ENCODE measurements around the gene SLC35F4.

The SLC35F4 gene

DNA sequence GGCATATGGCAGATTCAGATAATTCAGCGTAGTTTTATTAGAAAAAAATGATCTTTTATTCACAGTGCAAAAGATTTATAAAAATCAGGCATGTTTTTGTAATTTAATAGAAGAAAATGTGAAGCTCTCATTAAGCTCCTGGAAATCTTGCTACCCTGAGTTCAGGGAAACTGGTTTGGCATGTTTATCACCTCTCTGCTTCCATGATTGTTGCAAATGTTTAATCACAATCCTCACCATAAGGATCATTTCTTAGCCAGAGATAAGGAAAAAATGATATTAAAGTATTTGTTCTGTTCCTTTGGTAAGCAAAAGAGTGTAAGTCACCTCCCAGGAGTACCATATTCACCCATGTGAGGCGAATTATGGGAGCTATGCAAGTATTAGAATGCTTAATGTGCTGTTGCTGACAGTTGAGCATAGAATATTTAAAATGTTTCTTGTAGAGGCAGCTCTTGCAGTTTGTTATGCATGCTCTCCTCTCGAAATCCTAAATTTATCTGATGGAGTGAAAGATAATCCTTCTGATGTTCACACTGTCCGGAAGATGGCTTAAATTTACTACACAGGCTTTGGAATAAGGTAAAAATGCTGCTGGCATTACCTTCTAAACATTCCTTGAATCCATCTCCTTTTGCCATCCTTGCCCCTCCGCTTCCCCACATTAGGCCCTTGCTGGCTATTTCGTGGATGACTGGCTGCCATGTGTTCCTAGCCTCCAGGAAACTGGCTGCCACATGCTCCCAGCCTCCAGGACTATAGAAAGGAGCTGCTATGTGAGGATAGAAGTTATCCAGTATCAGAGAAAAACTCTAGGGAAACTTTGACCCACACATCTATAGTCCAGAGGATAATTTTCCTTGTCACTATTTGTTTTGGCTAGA lies 256.5 kb downstream of the SLC35F4 start:
- DNase-seq, result no peak

DNA sequence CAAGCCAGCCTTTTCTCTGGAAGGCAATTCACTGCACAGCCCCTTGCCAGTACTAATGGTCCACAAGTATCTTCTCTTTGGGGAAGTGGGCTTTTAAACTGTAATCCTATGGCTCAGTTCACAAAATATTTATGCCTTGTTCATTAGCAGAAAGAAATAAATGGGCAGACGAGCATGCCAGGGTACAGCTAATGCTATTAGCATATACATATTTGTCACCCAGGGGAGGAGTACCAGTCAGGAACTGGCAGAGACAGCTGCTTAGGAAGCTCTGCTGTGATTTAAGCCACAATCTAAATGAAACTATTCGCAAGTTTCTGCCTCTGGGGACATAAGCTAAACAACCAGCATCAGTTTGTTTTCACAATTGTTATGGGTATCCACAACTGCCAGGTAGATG lies 258.8 kb downstream of the SLC35F4 start:
- no peak for DNase-seq

DNA sequence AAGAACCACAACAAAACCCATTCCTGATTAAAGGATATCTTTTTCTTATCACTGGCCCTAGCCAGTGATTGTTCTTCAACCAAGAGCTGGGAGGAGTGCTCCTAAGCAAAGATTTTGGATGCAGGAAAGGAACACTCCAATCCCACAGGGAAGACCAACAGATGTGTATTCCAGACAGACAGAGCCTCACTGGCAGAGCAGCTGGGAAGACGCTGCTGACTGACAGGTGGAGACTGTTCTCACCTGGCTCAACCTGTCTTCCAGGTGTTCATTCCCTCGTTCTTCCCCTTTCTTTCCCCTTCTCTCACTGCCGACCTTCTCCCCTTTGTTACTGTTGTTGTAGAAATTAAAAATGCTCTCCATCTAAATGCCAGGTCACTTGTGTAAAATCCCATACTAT lies 282.5 kb downstream of the SLC35F4 start:
- DNase-seq, result no peak

DNA sequence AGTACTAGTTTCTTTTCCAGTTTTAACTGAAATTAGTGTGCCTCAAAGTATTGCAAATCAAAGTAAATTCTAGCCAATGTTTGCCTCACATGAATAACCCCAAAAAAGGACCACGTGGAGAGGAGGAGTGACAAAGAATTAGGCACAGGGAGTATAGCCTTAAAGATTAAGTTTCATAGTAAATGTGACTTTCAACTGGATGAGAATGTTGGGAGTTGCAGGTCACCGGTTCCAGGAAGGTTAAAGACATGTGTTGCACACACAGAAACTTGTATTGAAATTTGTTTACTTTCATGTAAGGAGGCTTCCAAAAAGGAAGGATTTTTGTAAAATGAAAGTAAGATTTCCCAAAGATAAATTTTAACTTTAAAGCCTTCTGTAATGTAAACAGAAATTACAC lies 283.1 kb downstream of the SLC35F4 start:
- no peak for DNase-seq

DNA sequence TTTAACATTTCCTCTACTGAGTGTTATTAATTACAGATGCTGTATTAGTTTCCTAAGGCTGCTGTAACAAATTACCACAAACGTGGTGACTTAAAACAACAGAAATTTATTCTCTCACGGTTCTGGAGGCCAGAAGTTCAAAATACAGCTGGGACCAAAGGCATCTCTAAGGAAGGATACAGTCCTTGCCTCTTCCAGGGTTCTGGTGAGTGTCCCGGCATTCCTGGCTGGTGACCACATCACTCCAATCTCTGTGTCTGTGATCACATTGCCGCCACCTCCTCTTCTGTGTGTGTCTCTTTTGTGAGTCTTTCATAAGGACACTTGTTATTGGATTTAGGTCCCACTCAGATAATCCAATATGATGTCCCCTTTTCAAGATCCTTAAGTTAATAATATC lies 287.1 kb downstream of the SLC35F4 start:
- no peak for DNase-seq

DNA sequence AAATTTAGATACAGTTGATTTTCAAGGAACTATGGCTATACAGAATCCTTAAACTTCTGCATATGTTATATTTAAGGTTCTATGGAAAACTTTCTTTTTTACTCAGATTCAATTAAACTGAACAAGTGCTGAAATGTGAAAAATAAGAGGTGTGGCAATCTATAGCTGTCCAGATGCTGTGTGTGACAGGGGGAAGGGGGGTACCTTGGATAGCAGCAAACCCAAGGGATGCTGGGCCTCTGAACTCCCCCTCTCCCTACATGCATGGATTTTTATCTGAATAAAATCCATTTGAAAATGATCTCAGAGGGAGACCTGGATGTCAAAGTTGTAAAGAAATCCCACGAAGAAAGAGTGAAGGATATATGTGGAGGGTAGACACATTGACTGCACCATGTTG lies 289.4 kb downstream of the SLC35F4 start:
- DNase-seq, result no peak

DNA sequence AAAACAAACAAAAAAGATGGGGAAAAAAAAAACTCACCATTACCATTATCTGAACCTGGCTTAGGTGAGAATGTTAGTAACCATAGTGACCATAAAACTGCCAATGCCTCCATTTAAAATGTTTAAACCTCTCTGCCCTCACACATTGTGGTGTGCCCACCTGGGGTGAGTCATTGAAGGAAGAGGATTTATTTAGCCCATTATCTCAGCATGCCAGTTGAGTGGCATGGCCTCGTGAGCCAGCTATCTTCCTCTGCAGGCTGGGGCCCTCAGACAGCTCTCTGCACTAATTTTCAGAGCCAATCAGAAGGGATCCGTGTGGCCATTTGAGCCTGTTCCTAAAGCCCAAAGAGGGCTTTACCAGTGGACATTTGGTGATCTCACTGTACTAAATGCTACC lies 290.4 kb downstream of the SLC35F4 start:
- DNase-seq, result no peak

DNA sequence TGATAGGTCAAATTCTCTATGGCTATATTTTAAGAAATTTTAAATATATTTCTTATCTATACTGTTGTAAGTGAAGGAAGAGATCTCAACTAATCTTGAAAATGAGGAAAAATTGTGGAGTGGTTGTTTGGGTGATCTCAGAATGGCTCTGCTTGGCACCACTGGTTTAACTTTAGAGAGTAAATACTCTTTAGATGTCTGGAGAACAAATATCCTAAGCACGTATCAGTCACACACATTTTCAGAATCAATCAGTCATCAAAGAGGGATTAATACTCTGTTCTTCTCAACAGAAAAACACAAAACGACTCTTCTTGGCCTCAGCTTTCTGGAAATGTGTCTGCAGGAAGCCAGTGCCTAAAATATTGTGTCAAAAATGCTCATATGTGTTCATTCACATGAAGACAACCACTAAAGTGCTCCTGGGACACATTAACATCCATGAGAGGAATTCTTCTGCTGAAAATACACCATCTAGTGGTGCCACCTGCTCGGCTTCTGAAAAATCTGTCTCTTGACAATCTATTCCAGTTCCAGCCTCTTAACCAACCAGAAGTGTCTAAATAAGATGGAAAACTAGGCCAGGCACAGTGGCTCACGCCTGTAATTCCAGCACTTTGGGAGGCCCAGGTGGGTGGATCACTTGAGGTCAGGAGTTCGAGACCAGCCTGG lies 291.1 kb downstream of the SLC35F4 start:
- DNase-seq, result no peak

DNA sequence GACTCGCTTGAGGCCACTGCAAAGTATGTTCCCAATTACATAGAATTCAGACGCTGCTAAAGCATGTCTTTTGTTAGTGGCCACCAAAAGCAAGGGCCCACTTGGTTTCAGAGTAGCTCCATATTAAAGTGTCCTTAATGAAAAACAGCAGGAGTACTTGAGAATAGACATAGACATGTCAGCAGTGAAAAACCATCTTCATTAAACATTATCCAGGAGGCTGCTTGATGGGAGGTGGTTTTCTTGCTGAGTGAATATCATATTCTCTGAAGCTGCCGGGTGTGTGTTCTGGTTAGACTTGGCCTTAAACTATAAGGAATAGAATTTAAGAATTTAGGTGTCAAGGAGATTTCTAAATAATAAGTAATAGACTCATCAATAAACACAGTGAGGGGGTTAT lies 292.7 kb downstream of the SLC35F4 start:
- DNase-seq, result no peak

DNA sequence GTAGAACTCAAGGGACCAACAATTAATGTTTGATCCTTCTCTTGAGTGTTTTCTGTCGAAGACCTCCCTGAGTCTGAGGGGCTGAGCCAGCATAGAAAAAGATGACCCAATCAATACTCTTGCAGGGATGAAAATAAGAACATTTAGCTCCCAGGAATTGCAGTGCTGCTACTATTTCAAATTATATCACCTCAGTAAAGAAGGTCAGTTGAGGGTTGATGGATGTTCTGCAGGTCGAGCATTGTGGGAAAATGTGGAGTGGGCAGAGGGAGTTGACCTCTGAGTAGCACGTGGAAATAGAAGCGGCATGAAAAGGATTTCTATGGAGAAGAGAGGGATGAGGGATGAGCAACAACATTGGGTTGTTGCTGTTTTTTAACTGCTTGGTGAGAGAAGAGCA lies 297.3 kb downstream of the SLC35F4 start:
- no peak for DNase-seq

DNA sequence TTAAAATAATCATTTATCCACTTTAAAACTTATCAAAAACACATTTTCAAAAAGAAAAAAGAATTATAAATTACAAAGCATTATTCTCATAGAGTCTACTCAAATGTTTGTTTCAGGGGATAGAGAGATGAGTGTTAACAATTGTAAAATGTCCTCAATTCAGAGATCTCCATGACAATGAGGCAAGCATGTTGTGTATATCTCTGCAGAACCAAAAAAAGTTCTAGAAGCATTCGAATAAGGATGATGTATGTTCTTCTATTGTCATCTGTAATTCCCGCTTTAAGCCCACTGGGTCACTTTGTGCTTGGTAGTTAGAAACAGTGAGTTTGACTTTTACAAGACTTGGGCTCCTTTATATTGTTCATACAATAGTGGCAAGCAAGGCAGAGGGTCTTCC lies 298.7 kb downstream of the SLC35F4 start:
- DNase-seq, result no peak

DNA sequence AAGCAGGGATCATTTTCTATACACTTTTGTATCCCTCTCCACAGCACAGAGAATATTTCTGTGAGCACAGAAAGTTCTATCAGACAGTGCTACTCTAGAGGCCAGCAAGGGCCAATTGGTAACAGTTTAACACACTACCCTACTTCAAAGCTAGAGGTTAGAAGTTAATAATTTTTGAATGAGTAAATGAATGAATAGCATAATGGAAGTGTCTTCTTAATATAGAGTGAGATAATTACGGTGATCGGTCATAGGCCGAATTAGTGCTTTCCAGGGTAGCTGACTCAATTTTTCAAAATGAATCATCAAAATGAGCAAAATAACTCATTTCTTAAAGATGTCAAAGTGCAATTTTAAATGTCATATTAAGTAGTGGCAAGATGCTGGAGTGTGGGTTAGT lies 305.2 kb downstream of the SLC35F4 start:
- no peak for DNase-seq

DNA sequence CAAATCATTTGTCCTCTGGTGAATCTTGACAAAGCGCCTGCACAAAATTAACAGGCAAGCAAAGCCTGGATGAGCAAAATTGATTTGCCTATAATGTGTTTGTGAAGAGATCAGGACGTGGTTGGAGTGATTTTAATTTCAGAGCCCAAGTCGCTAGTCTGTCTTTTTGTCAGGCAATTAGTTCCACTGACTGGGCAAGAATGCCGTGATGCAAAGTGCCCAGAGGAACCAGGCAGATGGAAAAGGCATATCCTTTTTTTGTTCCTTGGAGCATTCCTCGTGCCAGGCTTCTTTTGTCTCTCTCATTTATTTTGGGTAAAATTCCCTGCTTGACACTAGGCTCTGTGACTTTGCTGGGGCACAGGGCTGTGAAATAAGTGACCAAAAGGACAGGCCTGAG lies 306.3 kb downstream of the SLC35F4 start:
- no peak for DNase-seq

DNA sequence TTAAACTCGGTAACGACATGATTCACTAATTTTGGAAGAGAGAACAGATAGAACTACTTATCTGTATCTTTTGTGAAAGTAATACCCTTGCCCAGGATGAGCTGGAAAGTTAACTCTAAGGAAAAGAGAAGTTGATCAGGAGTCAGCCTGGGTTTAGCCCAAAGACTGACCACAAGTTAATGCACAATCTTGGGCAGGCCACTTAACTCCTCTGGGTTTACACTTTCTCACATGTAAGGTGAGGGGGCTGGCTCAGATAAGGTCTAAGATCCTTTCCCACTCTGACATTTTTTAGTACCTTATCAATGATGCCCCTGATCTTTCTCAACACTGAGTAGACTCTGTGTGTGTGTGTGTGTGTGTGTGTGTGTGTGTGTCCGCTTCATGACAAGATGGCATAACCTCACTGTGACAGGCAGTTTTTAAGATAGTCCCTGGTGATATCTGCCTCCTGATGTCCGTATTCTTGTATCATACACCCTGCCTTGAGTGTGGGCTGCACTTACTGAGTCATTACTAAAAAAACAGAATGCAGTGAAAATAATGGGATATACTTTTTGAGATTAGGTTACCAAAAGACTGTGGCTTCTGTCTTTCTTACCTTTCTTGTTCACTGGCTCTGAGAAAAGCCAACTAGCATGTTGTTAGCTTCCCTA lies 316.0 kb downstream of the SLC35F4 start:
- DNase-seq, result no peak

DNA sequence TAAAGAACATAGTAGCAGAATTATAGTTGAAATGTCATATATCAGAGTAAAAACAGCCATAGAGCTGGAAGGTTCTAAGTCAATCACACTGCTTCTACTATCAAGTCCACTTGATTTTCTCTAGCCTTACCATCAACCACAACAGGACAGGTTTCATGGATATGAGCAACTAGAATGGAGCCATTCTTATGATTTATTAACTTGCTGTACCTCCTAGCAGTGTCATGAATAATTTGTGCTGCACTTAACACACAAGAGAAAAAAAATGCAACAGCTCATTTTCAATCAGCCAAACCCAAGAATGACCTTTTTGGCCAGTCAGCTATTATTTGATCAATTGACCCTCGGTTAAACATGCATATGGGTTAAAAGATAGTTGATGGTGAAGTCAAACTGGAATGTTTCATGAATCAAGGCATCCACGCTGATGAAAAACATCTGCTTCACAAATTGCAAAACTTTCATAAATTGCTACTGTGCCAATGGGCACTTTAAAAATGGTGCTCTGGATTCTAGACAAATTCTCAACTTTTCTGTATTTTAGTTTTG lies 316.8 kb downstream of the SLC35F4 start:
- DNase-seq, result no peak

DNA sequence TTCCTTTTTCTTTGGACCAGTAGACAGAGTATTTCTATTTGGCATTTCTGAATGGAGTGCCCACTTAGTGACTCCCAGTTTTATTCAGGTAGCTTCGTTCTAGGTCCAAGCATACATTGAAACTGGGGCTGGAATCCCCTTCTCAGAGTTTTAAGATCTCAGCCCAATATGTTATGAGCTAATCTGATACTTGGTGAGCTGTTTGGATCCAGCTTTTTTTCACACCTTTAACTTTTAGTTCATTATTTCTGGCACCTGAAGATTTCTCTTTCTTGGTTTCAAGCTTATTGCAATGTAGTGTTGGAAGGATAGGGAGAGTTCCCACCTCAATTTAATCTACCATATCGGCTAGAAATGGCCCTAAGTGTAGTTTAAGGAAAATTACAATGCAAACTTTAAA lies 318.8 kb downstream of the SLC35F4 start:
- no peak for DNase-seq

DNA sequence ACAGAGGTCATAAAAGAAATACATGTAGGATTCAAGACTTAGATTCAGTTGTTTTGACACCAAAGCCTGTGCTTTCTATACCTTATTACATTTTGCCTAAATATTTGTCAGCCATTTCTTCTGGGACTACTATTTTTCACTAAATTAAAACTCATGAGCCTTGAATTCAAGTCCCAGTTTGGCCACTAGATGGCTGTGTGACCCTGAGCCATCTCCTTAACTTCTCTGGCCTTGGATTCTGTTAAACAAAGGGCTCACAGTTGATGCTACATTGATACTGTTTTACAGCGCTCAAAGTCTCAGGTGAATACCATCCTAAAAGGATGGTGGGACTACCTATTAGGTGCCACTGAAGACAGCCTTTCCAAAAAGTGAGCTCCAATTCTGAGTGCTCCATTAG lies 332.7 kb downstream of the SLC35F4 start:
- no peak for DNase-seq

DNA sequence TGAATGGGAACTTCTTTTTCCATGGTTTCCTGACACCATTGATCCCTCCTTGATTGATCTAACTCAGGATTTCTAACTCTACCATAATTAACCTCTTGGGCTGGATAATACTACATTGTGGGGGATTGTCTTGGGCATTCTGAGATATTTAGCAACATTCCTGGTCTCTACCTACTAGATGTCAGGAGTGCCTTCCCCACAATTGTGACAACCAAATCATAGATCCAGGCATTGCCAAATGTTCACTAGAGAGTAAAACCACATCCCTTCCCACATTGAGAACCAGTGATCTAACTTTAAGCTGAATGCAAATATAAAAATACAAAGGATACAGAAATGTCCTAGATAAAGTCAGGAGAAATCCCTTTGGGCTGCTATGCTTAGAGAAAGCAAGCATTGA lies 335.3 kb downstream of the SLC35F4 start:
- no peak for DNase-seq

DNA sequence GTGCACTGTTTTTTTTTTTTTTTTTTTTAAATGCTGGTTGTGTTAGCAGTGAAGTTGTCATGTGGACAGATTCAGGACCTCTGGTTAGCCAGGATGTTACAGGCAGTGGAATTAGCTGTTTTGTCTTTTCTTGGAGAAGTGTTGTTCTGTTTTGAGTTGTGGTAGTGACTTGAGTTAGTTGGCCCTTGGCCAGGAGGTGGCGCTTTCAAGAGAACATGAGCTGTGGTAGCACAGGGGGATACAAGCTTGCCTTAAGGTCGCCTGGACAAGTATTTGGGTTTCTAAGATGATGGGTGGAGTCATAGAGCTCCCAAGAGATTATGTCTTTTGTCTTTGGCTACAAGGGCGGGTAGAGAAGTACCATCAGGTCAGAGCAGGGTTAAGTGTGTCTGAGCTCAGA lies 338.9 kb downstream of the SLC35F4 start:
- DNase-seq, result no peak

DNA sequence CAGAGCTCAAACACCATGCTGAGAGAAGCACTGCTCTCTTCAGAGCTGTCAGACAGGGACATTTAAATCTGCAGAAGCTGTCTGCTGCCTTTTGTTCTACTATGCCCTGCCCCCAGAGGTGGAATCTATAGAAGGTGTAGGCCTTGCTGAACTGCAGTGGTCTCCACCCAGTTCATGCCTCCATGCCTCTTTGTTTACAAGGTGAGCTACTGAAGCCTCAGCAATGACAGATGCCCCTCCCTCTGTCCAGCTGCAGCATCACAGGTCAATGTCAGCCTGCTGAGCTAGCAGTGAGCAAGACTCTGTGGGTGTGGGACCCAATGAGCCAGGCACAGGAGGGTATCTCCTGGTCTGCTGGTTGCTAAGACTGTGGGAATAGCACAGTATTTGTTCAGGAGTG lies 346.8 kb downstream of the SLC35F4 start:
- no peak for DNase-seq
